K562 (cell line): ENCODE results near the gene TM7SF3. TPM values are rescaled to one million over a fixed set of nuclear protein-coding genes. Genes with fewer than 3 reads are reported as not detected.

ENCODE experiments used
- ATF1 ChIP-seq, 2 experiments: fragments of 450-650 bp in 1 of 2; IDR thresholded peaks; 2 replicates each; pipeline ENCODE4 v1.6.1; 2016; ENCODE audit warnings: missing compliant biosample characterization in 1 of 2, missing genetic modification characterization in 1 of 2
- C11orf30 ChIP-seq: fragments of 450-650 bp; IDR thresholded peaks from 2 replicates; pipeline ENCODE4 v1.6.1; 2016; ENCODE audit warnings: low read depth, mild to moderate bottlenecking
- CBFA2T3 ChIP-seq: fragments of 450-650 bp; IDR thresholded peaks from 2 replicates; pipeline ENCODE4 v1.6.1; 2017
- DPF2 ChIP-seq: fragments of 450-650 bp; IDR thresholded peaks from 2 replicates; pipeline ENCODE4 v1.6.1; 2016
- EGR1 ChIP-seq: fragments of 450-650 bp; conservative IDR thresholded peaks from 2 replicates; pipeline ENCODE4 v1.6.1; 2017; ENCODE audit warnings: mild to moderate bottlenecking
- FOSL1 ChIP-seq: fragments of 200-800 bp; sonication (Bioruptor generic); conservative IDR thresholded peaks from 2 replicates; pipeline ENCODE4 v1.6.1; 2016; ENCODE audit warnings: missing genetic modification characterization, missing compliant biosample characterization
- FOXM1 ChIP-seq, 2 experiments: fragments of 450-650 bp in 1 of 2; sonication (generic) in 1 of 2; formaldehyde crosslinking in 1 of 2; IDR thresholded peaks; 2 replicates each; pipeline versions ENCODE4 v1.6.1 to v1.9.0; 2017 to 2022; ENCODE audit warnings: low read depth in 2 of 2, mild to moderate bottlenecking in 2 of 2, missing genetic modification reagents in 1 of 2, moderate library complexity in 1 of 2
- MAX ChIP-seq: sonication (generic); formaldehyde crosslinking; IDR thresholded peaks from 2 replicates; pipeline ENCODE4 v1.9.0; 2022; ENCODE audit warnings: mild to moderate bottlenecking, missing genetic modification reagents
- POLR2G ChIP-seq: fragments of 200-400 bp; formaldehyde crosslinking; IDR thresholded peaks from 2 replicates; pipeline ENCODE4 v1.6.1; 2017; ENCODE audit warnings: low read depth, mild to moderate bottlenecking, antibody characterized with exemption, low read length, moderate library complexity
- RFX7 ChIP-seq: fragments of 250-450 bp; sonication (Bioruptor Pico); IDR thresholded peaks from 2 replicates; pipeline ENCODE4 v1.5.1; 2021; ENCODE audit warnings: mild to moderate bottlenecking
- SNIP1 ChIP-seq: fragments of 450-650 bp; IDR thresholded peaks from 2 replicates; pipeline ENCODE4 v1.7.1; 2017; ENCODE audit warnings: low read depth, mild to moderate bottlenecking
- SPI1 ChIP-seq: IDR thresholded peaks from 2 replicates; pipeline ENCODE4 v1.6.1; 2011; ENCODE audit warnings: low read depth, low read length, control low read depth, borderline replicate concordance
- ZNF830 ChIP-seq: fragments of 250-450 bp; sonication (Bioruptor Pico); IDR thresholded peaks from 2 replicates; pipeline ENCODE4 v1.5.0; 2021; ENCODE audit warnings: mild to moderate bottlenecking
- polyA plus RNA-seq, 8 experiments: library from polyadenylated mRNA; depleted of rRNA in 4 of 8; stranded (reverse) in 5 of 8; unstranded in 3 of 8; fragments of >200 nt; fragmentation: Nextera tagmentation in 2 of 8; fragmentation: Illumina TruSeq in 1 of 8; extraction: Ambion mirVana in 2 of 8; extraction: Trizol in 1 of 8; gene quantifications; 2 replicates each; pipeline versions ENCODE4 v1.2.1 to v1.2.3, GENCODE V29; 2011 to 2014; ENCODE audit warnings: inconsistent platforms in 1 of 8, missing spikeins in 1 of 8
- total RNA-seq, 7 experiments: library from RNA; depleted of rRNA in 6 of 7; stranded (reverse); fragments of >200 nt in 6 of 7; fragmentation: Illumina TruSeq in 2 of 7; extraction: Trizol in 2 of 7; gene quantifications; 2 replicates each; pipeline versions ENCODE4 v1.2.1 to v1.2.3, GENCODE V29; 2011 to 2021; ENCODE audit warnings: low replicate concordance in 1 of 7
- TF ChIP-seq, protein P1 (sequence below): fragments of 200-800 bp; sonication (Bioruptor generic); IDR thresholded peaks from 2 replicates; pipeline ENCODE4 v1.6.1; 2016; ENCODE audit warnings: missing genetic modification characterization, missing compliant biosample characterization
- TF ChIP-seq, protein P2 (sequence below): fragments of 450-650 bp; conservative IDR thresholded peaks from 2 replicates; pipeline ENCODE4 v1.6.1; 2016; ENCODE audit warnings: missing genetic modification characterization, low read depth, mild to moderate bottlenecking, control low read depth, missing compliant biosample characterization
- TF ChIP-seq, protein P3 (sequence below), 3 experiments: fragments of 200-800 bp in 1 of 3; sonication (Bioruptor generic) in 1 of 3; sonication (generic) in 1 of 3; formaldehyde crosslinking in 1 of 3; IDR thresholded peaks; 2 replicates each; pipeline versions ENCODE4 v1.6.1 to v1.8.0; 2016 to 2022; ENCODE audit warnings: mild to moderate bottlenecking in 2 of 3, missing compliant biosample characterization in 2 of 3, missing genetic modification characterization in 2 of 3, missing genetic modification reagents in 1 of 3
- TF ChIP-seq, protein P4 (sequence below): sonication (generic); formaldehyde crosslinking; IDR thresholded peaks from 2 replicates; pipeline ENCODE4 v1.5.0; 2020; ENCODE audit warnings: missing genetic modification reagents

The TM7SF3 gene
- total and polyA plus RNA-seq, 9 of the 15 experiments (the other 6 are each of a cell fraction or from before 2014, with no cell fraction given) = 9.3 to 90.4 (median 24.8) TPM

DNA sequence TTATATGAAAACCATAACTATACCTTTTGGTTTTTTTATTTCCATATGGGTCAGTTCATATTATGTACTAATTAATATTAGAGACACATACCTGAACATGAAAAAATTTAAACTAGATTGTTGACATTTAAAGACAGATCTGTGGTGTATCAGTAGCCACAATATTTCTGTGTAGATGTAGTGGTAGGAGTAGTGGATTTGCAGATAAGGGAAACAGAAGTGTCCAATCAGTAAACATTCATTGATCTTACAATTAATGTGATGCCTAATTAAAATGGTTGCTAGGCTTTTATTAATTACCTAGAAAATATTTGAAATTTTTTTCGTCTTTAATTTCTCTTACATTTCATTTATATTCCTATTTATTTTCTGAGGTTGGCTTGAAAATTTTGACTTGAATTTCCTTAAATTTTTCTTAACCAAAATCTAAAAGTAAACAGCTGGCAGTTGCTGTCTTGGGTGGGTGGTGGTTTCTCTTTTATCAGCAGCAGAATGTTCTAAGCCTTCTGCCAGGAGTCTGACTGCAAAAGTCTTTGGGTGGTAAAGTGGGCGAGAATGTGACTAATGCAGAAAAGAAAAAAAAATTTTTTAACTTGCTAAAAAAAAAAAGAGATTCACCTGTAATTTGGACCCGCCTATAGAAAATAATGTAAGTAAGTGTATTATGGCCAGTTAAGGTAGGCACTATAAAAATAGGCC is 73.5 kb downstream of the TM7SF3 start (continued):
- TF ChIP-seq, protein P1, sequence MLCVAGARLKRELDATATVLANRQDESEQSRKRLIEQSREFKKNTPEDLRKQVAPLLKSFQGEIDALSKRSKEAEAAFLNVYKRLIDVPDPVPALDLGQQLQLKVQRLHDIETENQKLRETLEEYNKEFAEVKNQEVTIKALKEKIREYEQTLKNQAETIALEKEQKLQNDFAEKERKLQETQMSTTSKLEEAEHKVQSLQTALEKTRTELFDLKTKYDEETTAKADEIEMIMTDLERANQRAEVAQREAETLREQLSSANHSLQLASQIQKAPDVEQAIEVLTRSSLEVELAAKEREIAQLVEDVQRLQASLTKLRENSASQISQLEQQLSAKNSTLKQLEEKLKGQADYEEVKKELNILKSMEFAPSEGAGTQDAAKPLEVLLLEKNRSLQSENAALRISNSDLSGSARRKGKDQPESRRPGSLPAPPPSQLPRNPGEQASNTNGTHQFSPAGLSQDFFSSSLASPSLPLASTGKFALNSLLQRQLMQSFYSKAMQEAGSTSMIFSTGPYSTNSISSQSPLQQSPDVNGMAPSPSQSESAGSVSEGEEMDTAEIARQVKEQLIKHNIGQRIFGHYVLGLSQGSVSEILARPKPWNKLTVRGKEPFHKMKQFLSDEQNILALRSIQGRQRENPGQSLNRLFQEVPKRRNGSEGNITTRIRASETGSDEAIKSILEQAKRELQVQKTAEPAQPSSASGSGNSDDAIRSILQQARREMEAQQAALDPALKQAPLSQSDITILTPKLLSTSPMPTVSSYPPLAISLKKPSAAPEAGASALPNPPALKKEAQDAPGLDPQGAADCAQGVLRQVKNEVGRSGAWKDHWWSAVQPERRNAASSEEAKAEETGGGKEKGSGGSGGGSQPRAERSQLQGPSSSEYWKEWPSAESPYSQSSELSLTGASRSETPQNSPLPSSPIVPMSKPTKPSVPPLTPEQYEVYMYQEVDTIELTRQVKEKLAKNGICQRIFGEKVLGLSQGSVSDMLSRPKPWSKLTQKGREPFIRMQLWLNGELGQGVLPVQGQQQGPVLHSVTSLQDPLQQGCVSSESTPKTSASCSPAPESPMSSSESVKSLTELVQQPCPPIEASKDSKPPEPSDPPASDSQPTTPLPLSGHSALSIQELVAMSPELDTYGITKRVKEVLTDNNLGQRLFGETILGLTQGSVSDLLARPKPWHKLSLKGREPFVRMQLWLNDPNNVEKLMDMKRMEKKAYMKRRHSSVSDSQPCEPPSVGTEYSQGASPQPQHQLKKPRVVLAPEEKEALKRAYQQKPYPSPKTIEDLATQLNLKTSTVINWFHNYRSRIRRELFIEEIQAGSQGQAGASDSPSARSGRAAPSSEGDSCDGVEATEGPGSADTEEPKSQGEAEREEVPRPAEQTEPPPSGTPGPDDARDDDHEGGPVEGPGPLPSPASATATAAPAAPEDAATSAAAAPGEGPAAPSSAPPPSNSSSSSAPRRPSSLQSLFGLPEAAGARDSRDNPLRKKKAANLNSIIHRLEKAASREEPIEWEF = no peak
- TF ChIP-seq CBFA2T3 = peak; percentile 32; the same call in 1 of the 2 replicates
- TF ChIP-seq RFX7 (CRISPR knock-in tag) = no peak
- TF ChIP-seq MAX (CRISPR knock-in tag) = no peak
- TF ChIP-seq SPI1 = no peak
- TF ChIP-seq FOSL1 = 0 out of 2 replicates have a peak, but pooled peaks have one; percentile 14
- TF ChIP-seq EGR1 = no peak; the same call in 1 of the 2 replicates
- no peak for TF ChIP-seq POLR2G
- TF ChIP-seq SNIP1 = no peak
- TF ChIP-seq, protein P2, sequence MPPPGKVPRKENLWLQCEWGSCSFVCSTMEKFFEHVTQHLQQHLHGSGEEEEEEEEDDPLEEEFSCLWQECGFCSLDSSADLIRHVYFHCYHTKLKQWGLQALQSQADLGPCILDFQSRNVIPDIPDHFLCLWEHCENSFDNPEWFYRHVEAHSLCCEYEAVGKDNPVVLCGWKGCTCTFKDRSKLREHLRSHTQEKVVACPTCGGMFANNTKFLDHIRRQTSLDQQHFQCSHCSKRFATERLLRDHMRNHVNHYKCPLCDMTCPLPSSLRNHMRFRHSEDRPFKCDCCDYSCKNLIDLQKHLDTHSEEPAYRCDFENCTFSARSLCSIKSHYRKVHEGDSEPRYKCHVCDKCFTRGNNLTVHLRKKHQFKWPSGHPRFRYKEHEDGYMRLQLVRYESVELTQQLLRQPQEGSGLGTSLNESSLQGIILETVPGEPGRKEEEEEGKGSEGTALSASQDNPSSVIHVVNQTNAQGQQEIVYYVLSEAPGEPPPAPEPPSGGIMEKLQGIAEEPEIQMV (tag) = no peak
- TF ChIP-seq DPF2 = peak; percentile 23
- TF ChIP-seq ATF1 (CRISPR knock-in tag; IDR thresholded peaks at IDR 0.05) = no peak
- no peak for TF ChIP-seq ATF1 (tag; IDR thresholded peaks at IDR 0.05)
- peak; percentile 27; the same call in 1 of the 2 replicates for TF ChIP-seq FOXM1 (IDR thresholded peaks at IDR 0.05; ENCODE audit: low read depth)
- no peak for TF ChIP-seq FOXM1 (CRISPR knock-in tag; IDR thresholded peaks at IDR 0.05; ENCODE audit: low read depth)
- TF ChIP-seq, protein P3, sequence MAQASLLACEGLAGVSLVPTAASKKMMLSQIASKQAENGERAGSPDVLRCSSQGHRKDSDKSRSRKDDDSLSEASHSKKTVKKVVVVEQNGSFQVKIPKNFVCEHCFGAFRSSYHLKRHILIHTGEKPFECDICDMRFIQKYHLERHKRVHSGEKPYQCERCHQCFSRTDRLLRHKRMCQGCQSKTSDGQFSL (CRISPR knock-in tag; IDR thresholded peaks at IDR 0.05) = no peak
- TF ChIP-seq, protein P3 (tag; IDR thresholded peaks at IDR 0.05) = no peak
- TF ChIP-seq C11orf30 = no peak
- TF ChIP-seq, protein P4, sequence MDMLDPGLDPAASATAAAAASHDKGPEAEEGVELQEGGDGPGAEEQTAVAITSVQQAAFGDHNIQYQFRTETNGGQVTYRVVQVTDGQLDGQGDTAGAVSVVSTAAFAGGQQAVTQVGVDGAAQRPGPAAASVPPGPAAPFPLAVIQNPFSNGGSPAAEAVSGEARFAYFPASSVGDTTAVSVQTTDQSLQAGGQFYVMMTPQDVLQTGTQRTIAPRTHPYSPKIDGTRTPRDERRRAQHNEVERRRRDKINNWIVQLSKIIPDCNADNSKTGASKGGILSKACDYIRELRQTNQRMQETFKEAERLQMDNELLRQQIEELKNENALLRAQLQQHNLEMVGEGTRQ (CRISPR knock-in tag) = no peak
- TF ChIP-seq ZNF830 (CRISPR knock-in tag) = no peak
